B cell (primary cell): Measurements from ENCODE around the gene TMEM52. TPM values are rescaled to one million over a fixed set of nuclear protein-coding genes. Genes with fewer than 3 reads are reported as not detected.

ENCODE experiments used
- ATAC-seq: fragments of 200-7000 bp; cut with Tn5 transposase; one replicate; pipeline ENCODE4 v1.10.0; 2021; ENCODE audit warnings: low read depth, mild to moderate bottlenecking, moderate number of reproducible peaks, moderate library complexity
- CTCF ChIA-PET: fragments of 350-600 bp; sonication (Branson Sonifier 250); formaldehyde crosslinking; loops from one replicate; lab custom pipeline; 2021; ENCODE audit warnings: antibody characterized with exemption, inconsistent platforms; lab: Charles Lee
- POLR2A ChIA-PET: fragments of 350-600 bp; sonication (Branson Sonifier 250); formaldehyde crosslinking; loops from one replicate; lab custom pipeline; 2021; ENCODE audit warnings: antibody characterized with exemption; lab: Charles Lee
- DNase-seq: peaks from one replicate; pipeline ENCODE4 v3.0.0; 2013
- H2AFZ ChIP-seq: 2 replicates; pipeline ENCODE4 v1.6.1; 2012; ENCODE audit warnings: mild to moderate bottlenecking, low read depth, low read length; ENCODE audit not compliant: insufficient read depth, poor library complexity, severe bottlenecking
- H3K27ac ChIP-seq, 2 donors: 1 replicate in 1 of 2; 2 replicates in 1 of 2; pipeline ENCODE4 v1.5.1; 2012 to 2013; ENCODE audit warnings: low read length in 2 of 2, mild to moderate bottlenecking in 2 of 2, moderate library complexity in 1 of 2
- H3K27me3 ChIP-seq, 4 experiments: fragments of 200-600 bp in 1 of 4; sonication (generic) in 1 of 4; replicated peaks in 1 of 4; 1 replicate in 2 of 4; 2 replicates in 2 of 4; pipeline versions ENCODE4 v1.6.1 to v1.7.0; 2013 to 2016; ENCODE audit warnings: low read length in 3 of 4, mild to moderate bottlenecking in 2 of 4, mixed read lengths in 1 of 4, moderate library complexity in 1 of 4; ENCODE audit not compliant: insufficient read depth in 4 of 4, control insufficient read depth in 3 of 4; ENCODE audit errors: control extremely low read depth in 1 of 4
- H3K36me3 ChIP-seq, 2 experiments: replicated peaks in 1 of 2; 1 replicate in 1 of 2; 2 replicates in 1 of 2; pipeline versions ENCODE4 v1.6.1 to v1.7.1; 2013; ENCODE audit warnings: low read length in 1 of 2; ENCODE audit not compliant: insufficient read depth in 2 of 2, control insufficient read depth in 1 of 2; ENCODE audit errors: control extremely low read depth in 1 of 2, extremely low read depth in 1 of 2
- H3K4me1 ChIP-seq, 2 donors: fragments of 200-600 bp in 1 of 2; sonication (generic) in 1 of 2; 1 replicate in 1 of 2; 2 replicates in 1 of 2; pipeline versions ENCODE4 v1.5.1 to v1.6.1; 2013 to 2017; ENCODE audit warnings: low read length in 2 of 2; ENCODE audit not compliant: control insufficient read depth in 2 of 2, insufficient read depth in 2 of 2
- H3K4me2 ChIP-seq: replicated peaks from 2 replicates; pipeline ENCODE3; 2012; ENCODE audit warnings: mild to moderate bottlenecking, low read depth, low read length; ENCODE audit not compliant: poor library complexity, severe bottlenecking
- H3K4me3 ChIP-seq, 5 experiments: fragments of 200-600 bp in 1 of 5; sonication (generic) in 1 of 5; 1 replicate in 3 of 5; 2 replicates in 2 of 5; pipeline versions ENCODE4 v1.5.1 to v1.7.0; 2011 to 2016; ENCODE audit warnings: low read length in 4 of 5, mild to moderate bottlenecking in 4 of 5, low read depth in 2 of 5, control low read depth in 1 of 5, moderate library complexity in 1 of 5; ENCODE audit not compliant: insufficient read depth in 1 of 5; ENCODE audit errors: control extremely low read depth in 1 of 5, extremely low read depth in 1 of 5
- H3K79me2 ChIP-seq: fragments of 200-600 bp; sonication (generic); one replicate; pipeline ENCODE4 v1.6.0; 2016; ENCODE audit warnings: low read length; ENCODE audit not compliant: control insufficient read depth, insufficient read depth
- H3K9ac ChIP-seq: fragments of 200-600 bp; sonication (generic); 2 replicates; pipeline ENCODE4 v1.6.1; 2017; ENCODE audit warnings: mild to moderate bottlenecking, low read length, moderate library complexity
- H3K9me3 ChIP-seq, 3 donors: one replicate each; pipeline versions ENCODE4 v1.6.1 to v1.7.1; 2013; ENCODE audit warnings: low read length in 2 of 3; ENCODE audit not compliant: control insufficient read depth in 2 of 3, insufficient read depth in 1 of 3; ENCODE audit errors: control extremely low read depth in 1 of 3
- H4K20me1 ChIP-seq: 2 replicates; pipeline ENCODE4 v1.6.0; 2012; ENCODE audit warnings: mild to moderate bottlenecking, low read length; ENCODE audit not compliant: insufficient read depth, control insufficient read depth, poor library complexity, severe bottlenecking
- H3K27ac Mint-ChIP-seq: one replicate; pipeline ENCODE4 v1.8.0; 2021; ENCODE audit warnings: mixed read lengths
- H3K27me3 Mint-ChIP-seq: one replicate; pipeline ENCODE4 v1.8.0; 2021; ENCODE audit warnings: mixed read lengths
- H3K4me1 Mint-ChIP-seq: one replicate; pipeline ENCODE4 v1.8.0; 2021; ENCODE audit warnings: mixed read lengths
- H3K4me3 Mint-ChIP-seq: one replicate; pipeline ENCODE4 v1.8.0; 2021; ENCODE audit warnings: mixed read lengths
- H3K9me3 Mint-ChIP-seq: one replicate; pipeline ENCODE4 v1.8.0; 2022; ENCODE audit warnings: mixed read lengths; ENCODE audit not compliant: insufficient read depth
- EZH2 ChIP-seq: IDR thresholded peaks from 2 replicates; pipeline ENCODE4 v1.6.1; 2012; ENCODE audit warnings: borderline replicate concordance, low read depth, mild to moderate bottlenecking, moderate library complexity, low read length; ENCODE audit not compliant: insufficient read depth, poor library complexity, severe bottlenecking
- WGBS: methylation state at CpG from one replicate; pipeline ENCODE4 v1.1.5; 2013; ENCODE audit warnings: missing lambda C conversion rate; ENCODE audit not compliant: insufficient coverage; 5-methylcytosine and 5-hydroxymethylcytosine counted together
- intact Hi-C: fragments of 100-400 bp; cut with micrococcal nuclease; formaldehyde crosslinking; loops from one replicate; pipeline ENCODE4 v1.10.0; 2022
- polyA plus RNA-seq: library from polyadenylated mRNA; depleted of rRNA; stranded (reverse); fragments of >200 nt; gene quantifications from 2 replicates; pipeline ENCODE4 v1.2.3, GENCODE V29; 2012
- total RNA-seq, 2 donors: library from RNA; stranded (reverse); fragments of 120-200 nt in 1 of 2; gene quantifications; 1 replicate in 1 of 2; 2 replicates in 1 of 2; pipeline versions ENCODE4 v1.2.3 to v1.2.4, GENCODE V29; 2013 to 2022
- TF ChIP-seq, protein P1 (sequence below): fragments of 200-600 bp; IDR thresholded peaks from one replicate; pipeline ENCODE4 v1.8.0; 2022; ENCODE audit warnings: antibody characterized with exemption, mild to moderate bottlenecking

TMEM52 gene
- total and polyA plus RNA-seq, 2 donors (not counting 1 experiment from before 2014, with no cell fraction given): 0.69 to 1.00 TPM

DNA sequence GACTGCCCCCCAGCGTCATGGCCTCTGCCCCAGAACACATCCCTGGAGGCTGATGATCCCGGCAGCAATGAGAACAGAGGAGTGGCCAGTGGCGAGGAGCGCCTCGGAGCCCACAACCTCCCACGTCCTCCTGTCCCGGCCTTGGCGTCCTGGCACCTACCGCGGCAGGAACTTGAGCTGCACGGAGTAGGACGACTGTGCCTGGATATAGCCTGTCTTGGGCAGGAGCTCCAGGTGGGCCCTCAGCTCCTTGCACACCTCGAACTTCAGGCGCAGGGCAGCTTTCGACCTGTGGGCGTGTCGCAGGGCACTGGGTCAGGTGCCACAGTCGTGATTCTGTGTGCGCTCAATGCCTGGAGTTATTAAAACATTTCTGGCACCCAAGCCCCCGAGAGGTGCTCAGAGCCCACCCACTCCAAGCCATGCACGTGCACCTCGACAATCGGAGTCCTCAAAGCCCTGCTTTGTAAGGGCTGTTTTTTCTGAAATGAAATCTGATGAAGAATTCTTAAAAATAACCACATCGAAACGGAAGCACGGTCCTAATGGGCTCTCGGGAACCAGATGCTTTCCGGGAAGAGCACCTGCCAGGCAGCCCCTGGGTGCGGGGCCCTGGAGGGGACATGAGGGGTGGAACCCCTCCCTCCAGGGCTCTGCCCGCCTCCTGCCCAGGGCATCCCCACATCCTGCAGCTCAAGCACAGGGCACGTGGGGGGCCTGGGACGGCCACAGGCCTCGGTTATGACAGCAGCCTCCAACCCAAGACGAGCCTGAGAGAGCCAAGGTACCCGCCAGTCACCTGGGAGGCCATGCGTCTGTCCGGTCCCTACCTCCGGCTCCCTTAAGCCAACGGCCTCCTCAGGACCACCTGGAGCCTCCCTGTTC is 23.0 kb upstream of the TMEM52 start:
- DNase-seq: no peak
- Histone ChIP-seq H3K4me1 (peaks cover 2 to 8% of the 10 kb centered on the region in 2 donors), H2AFZ (no peak overlapping the region), H3K27me3 (peaks cover 0 to 7% (median 0%) of the 10 kb centered on the region in 4 experiments), H3K4me3 (no peak overlapping the region), H4K20me1 (no peaks in the 10 kb centered on the region), H3K4me2 (no peak overlapping the region), H3K79me2 (no peaks in the 10 kb centered on the region), H3K27ac (no peak overlapping the region), H3K9me3 (no peaks in the 10 kb centered on the region), H3K9ac (no peak overlapping the region), H3K36me3 (no peaks in the 10 kb centered on the region)
- WGBS: 83% methylated on average over 32 of the region's 39 CpGs
- ChIA-PET CTCF (interaction anchor here (1.9 kb wide), 1 partner anchor 102 kb away, joined by 10 read pairs; no protein-coding TSS in a partner anchor), POLR2A (no interaction called here)
- H3K4me3 Mint-ChIP-seq: no peak overlapping the region
- intact Hi-C loops: no loop called here
- H3K9me3 Mint-ChIP-seq: no peaks in the 10 kb centered on the region
- H3K27me3 Mint-ChIP-seq: peaks cover 3% of the 10 kb centered on the region
- peaks cover 8% of the 10 kb centered on the region for H3K4me1 Mint-ChIP-seq
- no peak for ATAC-seq
- TF ChIP-seq EZH2: no peak
- TF ChIP-seq, protein P1, sequence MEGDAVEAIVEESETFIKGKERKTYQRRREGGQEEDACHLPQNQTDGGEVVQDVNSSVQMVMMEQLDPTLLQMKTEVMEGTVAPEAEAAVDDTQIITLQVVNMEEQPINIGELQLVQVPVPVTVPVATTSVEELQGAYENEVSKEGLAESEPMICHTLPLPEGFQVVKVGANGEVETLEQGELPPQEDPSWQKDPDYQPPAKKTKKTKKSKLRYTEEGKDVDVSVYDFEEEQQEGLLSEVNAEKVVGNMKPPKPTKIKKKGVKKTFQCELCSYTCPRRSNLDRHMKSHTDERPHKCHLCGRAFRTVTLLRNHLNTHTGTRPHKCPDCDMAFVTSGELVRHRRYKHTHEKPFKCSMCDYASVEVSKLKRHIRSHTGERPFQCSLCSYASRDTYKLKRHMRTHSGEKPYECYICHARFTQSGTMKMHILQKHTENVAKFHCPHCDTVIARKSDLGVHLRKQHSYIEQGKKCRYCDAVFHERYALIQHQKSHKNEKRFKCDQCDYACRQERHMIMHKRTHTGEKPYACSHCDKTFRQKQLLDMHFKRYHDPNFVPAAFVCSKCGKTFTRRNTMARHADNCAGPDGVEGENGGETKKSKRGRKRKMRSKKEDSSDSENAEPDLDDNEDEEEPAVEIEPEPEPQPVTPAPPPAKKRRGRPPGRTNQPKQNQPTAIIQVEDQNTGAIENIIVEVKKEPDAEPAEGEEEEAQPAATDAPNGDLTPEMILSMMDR: no peak
- H3K27ac Mint-ChIP-seq: no peak overlapping the region
